ENCODE results near the gene REEP6. TPM values are rescaled to one million over a fixed set of nuclear protein-coding genes. Genes with fewer than 3 reads are reported as not detected.

REEP6 gene
- total RNA-seq, 1 experiment from 2014 or later = 9.2 TPM

GRCh38 chr19:1471515-1472160 lies 19.3 kb upstream of the REEP6 start:
- H3K27ac ChIP-seq (ENCODE audit: low read length) = no peak overlapping the region
- ChIA-PET CTCF (interaction anchor here (0.6 kb wide), 1 partner anchor 180 kb away, joined by 3 read pairs; no protein-coding TSS in a partner anchor), POLR2A (no interaction called here)
- no peak for DNase-seq (ENCODE audit: low read depth, low spot score)
- no peaks in the 10 kb centered on the region for H3K27me3 ChIP-seq (ENCODE audit: control insufficient read depth, insufficient read depth, low read length)
- no peaks in the 10 kb centered on the region for H3K9me3 ChIP-seq (ENCODE audit: control insufficient read depth, insufficient read depth, low read depth, low read length)
- intact Hi-C loops (cut with micrococcal nuclease; ENCODE audit: unreplicated experiment) (no loop called here), in situ Hi-C loops (cut with HindIII; ENCODE audit: low pct_unique_long_range_greater_than_20kb, low sequenced_read_pairs) (no loop called here)
- no TSS peak for BruUV-seq (replicated peaks)
- no peak overlapping the region for H3K4me3 ChIP-seq (ENCODE audit: low read depth in 2 of 2, low read length in 2 of 2)
- no peaks in the 10 kb centered on the region for H3K4me1 ChIP-seq (ENCODE audit: control insufficient read depth, insufficient read depth, low read length)
- peak; percentile 28 for ATAC-seq
- no peaks in the 10 kb centered on the region for H3K36me3 ChIP-seq (ENCODE audit: control insufficient read depth, insufficient read depth, low read length)
- TF ChIP-seq POLR2AphosphoS5 (IDR thresholded peaks at IDR 0.05; ENCODE audit: low read depth, low read length) (no peak), REST (IDR thresholded peaks at IDR 0.05; ENCODE audit: insufficient read depth in 1 of 2, low read depth in 2 of 2, low read length in 1 of 2) (no peak), SIN3A (IDR thresholded peaks at IDR 0.05; ENCODE audit: borderline replicate concordance, insufficient read depth, low read depth, low read length) (no peak), TCF7L2 (IDR thresholded peaks at IDR 0.05; ENCODE audit: low read depth, low read length) (no peak), CTCF (IDR thresholded peaks at IDR 0.05) (no peak; the same call in 1 of the 2 replicates)

- in situ Hi-C loops (cut with HindIII; ENCODE audit: low pct_unique_long_range_greater_than_20kb, low sequenced_read_pairs) = no loop called here
- Histone ChIP-seq H3K27ac (ENCODE audit: low read length) (no peak overlapping the region), H3K36me3 (ENCODE audit: control insufficient read depth, insufficient read depth, low read length) (no peaks in the 10 kb centered on the region), H3K27me3 (ENCODE audit: control insufficient read depth, insufficient read depth, low read length) (no peaks in the 10 kb centered on the region), H3K9me3 (ENCODE audit: control insufficient read depth, insufficient read depth, low read depth, low read length) (no peaks in the 10 kb centered on the region), H3K4me1 (ENCODE audit: control insufficient read depth, insufficient read depth, low read length) (peaks cover 3% of the 10 kb centered on the region), H3K4me3 (ENCODE audit: low read depth in 2 of 2, low read length in 2 of 2) (no peak overlapping the region)
- DNase-seq (ENCODE audit: low read depth, low spot score) (no peak), ATAC-seq (no peak)
- intact Hi-C loops (cut with micrococcal nuclease; ENCODE audit: unreplicated experiment) = no loop called here
- ChIA-PET POLR2A (interaction anchor here (0.6 kb wide), 1 partner anchor 15 kb away, joined by 6 read pairs; no protein-coding TSS in a partner anchor), CTCF (no interaction called here)
- BruUV-seq (replicated peaks) = no TSS peak
- no peak for TF ChIP-seq TCF7L2 (IDR thresholded peaks at IDR 0.05; ENCODE audit: low read depth, low read length)
- no peak for TF ChIP-seq REST (IDR thresholded peaks at IDR 0.05; ENCODE audit: insufficient read depth in 1 of 2, low read depth in 2 of 2, low read length in 1 of 2)
- no peak for TF ChIP-seq POLR2AphosphoS5 (IDR thresholded peaks at IDR 0.05; ENCODE audit: low read depth, low read length)
- TF ChIP-seq SIN3A (IDR thresholded peaks at IDR 0.05; ENCODE audit: borderline replicate concordance, insufficient read depth, low read depth, low read length) = no peak
- TF ChIP-seq CTCF (IDR thresholded peaks at IDR 0.05) = no peak
Measured at GRCh38 chr19:1472231-1473084, 18.5 kb upstream of the REEP6 start.

All from Panc1 (cell line).